Measurements from ENCODE around the gene RPL26. TPM values are rescaled to one million over a fixed set of nuclear protein-coding genes. Genes with fewer than 3 reads are reported as not detected.
A peak's percentile ranks its signal among the peaks of the same experiment; 100 is the strongest.

Gene RPL26
- total RNA-seq, 2 donors from 2014 or later: 1,223 to 1,367 TPM

GRCh38 chr17:8420041-8420934 is 37.3 kb upstream of the RPL26 start:
- H3K27me3 ChIP-seq: no peaks in the 10 kb centered on the region
- no peaks in the 10 kb centered on the region for H3K4me1 ChIP-seq
- TF ChIP-seq CTCF (IDR thresholded peaks at IDR 0.05): no peak
- no peaks in the 10 kb centered on the region for H3K9me3 ChIP-seq
- peak; percentile 73 for DNase-seq
- peak overlapping the region; percentile 28 for H3K27ac ChIP-seq
- H3K4me3 ChIP-seq: no peak overlapping the region
- H3K9ac ChIP-seq (ENCODE audit: low read depth in 2 of 2, low read length in 2 of 2): peak overlapping the region in 1 of 2 donors; percentile 15
- intact Hi-C loops (cut with DNase I): no loop called here
- H3K36me3 ChIP-seq: no peaks in the 10 kb centered on the region

GRCh38 chr17:8419305-8419704 is 36.3 kb upstream of the RPL26 start:
- H3K27ac ChIP-seq: no peak overlapping the region
- TF ChIP-seq CTCF (IDR thresholded peaks at IDR 0.05): no peak
- no peaks in the 10 kb centered on the region for H3K9me3 ChIP-seq
- H3K36me3 ChIP-seq: no peaks in the 10 kb centered on the region
- no peaks in the 10 kb centered on the region for H3K4me1 ChIP-seq
- H3K4me3 ChIP-seq: no peak overlapping the region
- DNase-seq: no peak
- no peaks in the 10 kb centered on the region for H3K27me3 ChIP-seq
- no peak overlapping the region for H3K9ac ChIP-seq (ENCODE audit: low read depth in 2 of 2, low read length in 2 of 2)
- intact Hi-C loops (cut with DNase I): loop anchor here (10.0 kb wide), 1 partner anchor 475 kb away; no protein-coding TSS in a partner anchor

- no peak for DNase-seq
- Histone ChIP-seq H3K9ac (ENCODE audit: low read depth in 2 of 2, low read length in 2 of 2) (no peak overlapping the region), H3K27ac (no peak overlapping the region), H3K27me3 (no peaks in the 10 kb centered on the region), H3K4me3 (no peak overlapping the region), H3K9me3 (no peaks in the 10 kb centered on the region), H3K36me3 (no peaks in the 10 kb centered on the region), H3K4me1 (no peaks in the 10 kb centered on the region)
- intact Hi-C loops (cut with DNase I): loop anchor here (10.0 kb wide), 1 partner anchor 476 kb away; no protein-coding TSS in a partner anchor
- no peak for TF ChIP-seq CTCF (IDR thresholded peaks at IDR 0.05)
Observed at GRCh38 chr17:8418471-8418870, 35.5 kb upstream of the RPL26 start.

GRCh38 chr17:8417806-8418205 is 34.8 kb upstream of the RPL26 start:
- no peak for TF ChIP-seq CTCF (IDR thresholded peaks at IDR 0.05)
- intact Hi-C loops (cut with DNase I): loop anchor here (10.0 kb wide), 1 partner anchor 477 kb away; no protein-coding TSS in a partner anchor

GRCh38 chr17:8413938-8414337 is 30.9 kb upstream of the RPL26 start:
- Histone ChIP-seq H3K36me3 (no peaks in the 10 kb centered on the region), H3K4me1 (no peaks in the 10 kb centered on the region), H3K9ac (ENCODE audit: low read depth in 2 of 2, low read length in 2 of 2) (no peak overlapping the region), H3K4me3 (no peak overlapping the region), H3K27ac (no peak overlapping the region), H3K9me3 (no peaks in the 10 kb centered on the region), H3K27me3 (no peaks in the 10 kb centered on the region)
- intact Hi-C loops (cut with DNase I): loop anchor here (10.0 kb wide), 1 partner anchor 481 kb away; no protein-coding TSS in a partner anchor
- no peak for TF ChIP-seq CTCF (IDR thresholded peaks at IDR 0.05)
- DNase-seq: no peak

More at GRCh38 chr17:8417806-8418205, 34.8 kb upstream of the RPL26 start:
- no peaks in the 10 kb centered on the region for H3K27me3 ChIP-seq
- no peak overlapping the region for H3K4me3 ChIP-seq
- H3K9ac ChIP-seq (ENCODE audit: low read depth in 2 of 2, low read length in 2 of 2): no peak overlapping the region
- no peaks in the 10 kb centered on the region for H3K36me3 ChIP-seq
- DNase-seq: no peak
- H3K27ac ChIP-seq: no peak overlapping the region
- H3K4me1 ChIP-seq: no peaks in the 10 kb centered on the region
- H3K9me3 ChIP-seq: no peaks in the 10 kb centered on the region
